Measurements from ENCODE around the gene ANTKMT.

ANTKMT gene

GRCh38 chr16:759110-759910 is 38.4 kb downstream of the ANTKMT start:
- Histone ChIP-seq H3K27ac (no peak overlapping the region), H3K4me3 (no peak overlapping the region), H3K36me3 (ENCODE audit: insufficient read depth, low read length) (no peaks in the 10 kb centered on the region), H3K9ac (ENCODE audit: insufficient read length) (no peak overlapping the region), H3K9me3 (ENCODE audit: low read depth, low read length) (no peaks in the 10 kb centered on the region)
- TF ChIP-seq FOXP2 (optimal IDR thresholded peaks at IDR 0.05; ENCODE audit: control extremely low read depth, extremely low read length, insufficient read depth) (no peak), POLR2AphosphoS5 (IDR thresholded peaks at IDR 0.05; ENCODE audit: borderline replicate concordance, low read depth, low read length) (no peak), EZH2 (IDR thresholded peaks at IDR 0.05) (no peak)
- DNase-seq (ENCODE audit: low read depth, low spot score), result no peak

GRCh38 chr16:760065-760464 is 39.1 kb downstream of the ANTKMT start:
- H3K27ac ChIP-seq, result no peak overlapping the region

GRCh38 chr16:760545-761343 is 39.8 kb downstream of the ANTKMT start, which contains the start of gene MSLN:
MSLN (plus strand) TSS chr16:760734; CDS start chr16:762681, 1,947 bp downstream.
- Histone ChIP-seq H3K36me3 (ENCODE audit: insufficient read depth, low read length) (no peaks in the 10 kb centered on the region), H3K27ac (no peak within 1 kb of the TSS), H3K9ac (ENCODE audit: insufficient read length) (no peak within 1 kb of the TSS), H3K9me3 (ENCODE audit: low read depth, low read length) (no peaks in the 10 kb centered on the region), H3K4me3 (no peak within 1 kb of the TSS)
- TF ChIP-seq POLR2AphosphoS5 (IDR thresholded peaks at IDR 0.05; ENCODE audit: borderline replicate concordance, low read depth, low read length) (no peak), EZH2 (IDR thresholded peaks at IDR 0.05) (no peak), FOXP2 (optimal IDR thresholded peaks at IDR 0.05; ENCODE audit: control extremely low read depth, extremely low read length, insufficient read depth) (no peak)
- no peak for DNase-seq (ENCODE audit: low read depth, low spot score)

More at GRCh38 chr16:760065-760464, 39.1 kb downstream of the ANTKMT start:
- Histone ChIP-seq H3K9me3 (ENCODE audit: low read depth, low read length) (no peaks in the 10 kb centered on the region), H3K36me3 (ENCODE audit: insufficient read depth, low read length) (no peaks in the 10 kb centered on the region), H3K9ac (ENCODE audit: insufficient read length) (no peak overlapping the region), H3K4me3 (no peak overlapping the region)
- no peak for DNase-seq (ENCODE audit: low read depth, low spot score)
- TF ChIP-seq POLR2AphosphoS5 (IDR thresholded peaks at IDR 0.05; ENCODE audit: borderline replicate concordance, low read depth, low read length), result no peak

- Histone ChIP-seq H3K27ac (no peak overlapping the region), H3K36me3 (ENCODE audit: insufficient read depth, low read length) (no peaks in the 10 kb centered on the region), H3K4me3 (no peak overlapping the region), H3K9ac (ENCODE audit: insufficient read length) (no peak overlapping the region), H3K9me3 (ENCODE audit: low read depth, low read length) (no peaks in the 10 kb centered on the region)
- no peak for DNase-seq (ENCODE audit: low read depth, low spot score)
- TF ChIP-seq POLR2AphosphoS5 (IDR thresholded peaks at IDR 0.05; ENCODE audit: borderline replicate concordance, low read depth, low read length), result no peak
- no peak for TF ChIP-seq EZH2 (IDR thresholded peaks at IDR 0.05)
- no peak for TF ChIP-seq FOXP2 (optimal IDR thresholded peaks at IDR 0.05; ENCODE audit: control extremely low read depth, extremely low read length, insufficient read depth)
These were observed 40.9 kb downstream of the ANTKMT start for GRCh38 chr16:761625-762513.

GRCh38 chr16:762595-763268 is 41.8 kb downstream of the ANTKMT start:
- Histone ChIP-seq H3K9ac (ENCODE audit: insufficient read length) (no peak overlapping the region), H3K9me3 (ENCODE audit: low read depth, low read length) (no peaks in the 10 kb centered on the region), H3K4me3 (no peak overlapping the region), H3K27ac (no peak overlapping the region), H3K36me3 (ENCODE audit: insufficient read depth, low read length) (no peaks in the 10 kb centered on the region)
- TF ChIP-seq POLR2AphosphoS5 (IDR thresholded peaks at IDR 0.05; ENCODE audit: borderline replicate concordance, low read depth, low read length) (no peak), FOXP2 (optimal IDR thresholded peaks at IDR 0.05; ENCODE audit: control extremely low read depth, extremely low read length, insufficient read depth) (no peak), EZH2 (IDR thresholded peaks at IDR 0.05) (no peak)
- DNase-seq (ENCODE audit: low read depth, low spot score), result no peak

- DNase-seq (ENCODE audit: low read depth, low spot score), result no peak
- Histone ChIP-seq H3K4me3 (no peak overlapping the region), H3K27ac (no peak overlapping the region), H3K9ac (ENCODE audit: insufficient read length) (no peak overlapping the region), H3K9me3 (ENCODE audit: low read depth, low read length) (no peaks in the 10 kb centered on the region), H3K36me3 (ENCODE audit: insufficient read depth, low read length) (no peaks in the 10 kb centered on the region)
- TF ChIP-seq FOXP2 (optimal IDR thresholded peaks at IDR 0.05; ENCODE audit: control extremely low read depth, extremely low read length, insufficient read depth) (no peak), POLR2AphosphoS5 (IDR thresholded peaks at IDR 0.05; ENCODE audit: borderline replicate concordance, low read depth, low read length) (no peak), EZH2 (IDR thresholded peaks at IDR 0.05) (no peak)
These were observed 42.6 kb downstream of the ANTKMT start for GRCh38 chr16:763369-764183.

- Histone ChIP-seq H3K36me3 (ENCODE audit: insufficient read depth, low read length) (no peaks in the 10 kb centered on the region), H3K27ac (no peak overlapping the region), H3K9me3 (ENCODE audit: low read depth, low read length) (no peaks in the 10 kb centered on the region), H3K4me3 (no peak overlapping the region), H3K9ac (ENCODE audit: insufficient read length) (no peak overlapping the region)
- DNase-seq (ENCODE audit: low read depth, low spot score), result no peak
- no peak for TF ChIP-seq POLR2AphosphoS5 (IDR thresholded peaks at IDR 0.05; ENCODE audit: borderline replicate concordance, low read depth, low read length)
- no peak for TF ChIP-seq EZH2 (IDR thresholded peaks at IDR 0.05)
- TF ChIP-seq FOXP2 (optimal IDR thresholded peaks at IDR 0.05; ENCODE audit: control extremely low read depth, extremely low read length, insufficient read depth), result no peak
These were observed 43.3 kb downstream of the ANTKMT start for GRCh38 chr16:764184-764750.
